ENCODE data around the gene C2CD2. TPM values are rescaled to one million over a fixed set of nuclear protein-coding genes. Genes with fewer than 3 reads are reported as not detected.

The C2CD2 gene
- total RNA-seq, 2 experiments from 2014 or later = 4.5 to 5.9 TPM

GRCh38 chr21:41900401-41900800 is 53.4 kb downstream of the C2CD2 start:
- no peak overlapping the region for H3K4me2 ChIP-seq (ENCODE audit: low read length)
- CTCF ChIA-PET (ENCODE audit: unreplicated experiment) = no interaction called here
- H3K9me3 ChIP-seq (ENCODE audit: low read length) = no peaks in the 10 kb centered on the region
- H3K27ac ChIP-seq (ENCODE audit: low read depth, low read length, poor library complexity, severe bottlenecking) = no peak overlapping the region
- no peaks in the 10 kb centered on the region for H3K36me3 ChIP-seq (ENCODE audit: insufficient read depth, low read length)
- intact Hi-C loops (cut with micrococcal nuclease; ENCODE audit: unreplicated experiment) = no loop called here
- H3K79me2 ChIP-seq (ENCODE audit: insufficient read depth, low read depth, low read length) = no peaks in the 10 kb centered on the region
- H4K20me1 ChIP-seq (ENCODE audit: insufficient read depth, low read length) = no peaks in the 10 kb centered on the region
- no peak overlapping the region for H3K4me3 ChIP-seq (ENCODE audit: low read depth, low read length, poor library complexity, severe bottlenecking)
- no peaks in the 10 kb centered on the region for H3K9me2 ChIP-seq (ENCODE audit: insufficient read depth, low read length)
- DNase-seq (ENCODE audit: low spot score) = no peak
- TF ChIP-seq, protein P1, sequence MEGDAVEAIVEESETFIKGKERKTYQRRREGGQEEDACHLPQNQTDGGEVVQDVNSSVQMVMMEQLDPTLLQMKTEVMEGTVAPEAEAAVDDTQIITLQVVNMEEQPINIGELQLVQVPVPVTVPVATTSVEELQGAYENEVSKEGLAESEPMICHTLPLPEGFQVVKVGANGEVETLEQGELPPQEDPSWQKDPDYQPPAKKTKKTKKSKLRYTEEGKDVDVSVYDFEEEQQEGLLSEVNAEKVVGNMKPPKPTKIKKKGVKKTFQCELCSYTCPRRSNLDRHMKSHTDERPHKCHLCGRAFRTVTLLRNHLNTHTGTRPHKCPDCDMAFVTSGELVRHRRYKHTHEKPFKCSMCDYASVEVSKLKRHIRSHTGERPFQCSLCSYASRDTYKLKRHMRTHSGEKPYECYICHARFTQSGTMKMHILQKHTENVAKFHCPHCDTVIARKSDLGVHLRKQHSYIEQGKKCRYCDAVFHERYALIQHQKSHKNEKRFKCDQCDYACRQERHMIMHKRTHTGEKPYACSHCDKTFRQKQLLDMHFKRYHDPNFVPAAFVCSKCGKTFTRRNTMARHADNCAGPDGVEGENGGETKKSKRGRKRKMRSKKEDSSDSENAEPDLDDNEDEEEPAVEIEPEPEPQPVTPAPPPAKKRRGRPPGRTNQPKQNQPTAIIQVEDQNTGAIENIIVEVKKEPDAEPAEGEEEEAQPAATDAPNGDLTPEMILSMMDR (conservative IDR thresholded peaks at IDR 0.05; ENCODE audit: low read length) = no peak
- TF ChIP-seq EZH2phosphoT487 (IDR thresholded peaks at IDR 0.05; ENCODE audit: borderline replicate concordance, low read depth, low read length) = no peak
- no peak overlapping the region for H2AFZ ChIP-seq (ENCODE audit: low read length)
- POLR2A ChIA-PET = interaction anchor here (0.6 kb wide), 1 partner anchor 12 kb away, joined by 4 read pairs; no protein-coding TSS in a partner anchor
- peaks cover 7% of the 10 kb centered on the region for H3K4me1 ChIP-seq (ENCODE audit: insufficient read depth, low read length, poor library complexity, severe bottlenecking)
- no TSS peak for BruUV-seq (replicated peaks)

DNA sequence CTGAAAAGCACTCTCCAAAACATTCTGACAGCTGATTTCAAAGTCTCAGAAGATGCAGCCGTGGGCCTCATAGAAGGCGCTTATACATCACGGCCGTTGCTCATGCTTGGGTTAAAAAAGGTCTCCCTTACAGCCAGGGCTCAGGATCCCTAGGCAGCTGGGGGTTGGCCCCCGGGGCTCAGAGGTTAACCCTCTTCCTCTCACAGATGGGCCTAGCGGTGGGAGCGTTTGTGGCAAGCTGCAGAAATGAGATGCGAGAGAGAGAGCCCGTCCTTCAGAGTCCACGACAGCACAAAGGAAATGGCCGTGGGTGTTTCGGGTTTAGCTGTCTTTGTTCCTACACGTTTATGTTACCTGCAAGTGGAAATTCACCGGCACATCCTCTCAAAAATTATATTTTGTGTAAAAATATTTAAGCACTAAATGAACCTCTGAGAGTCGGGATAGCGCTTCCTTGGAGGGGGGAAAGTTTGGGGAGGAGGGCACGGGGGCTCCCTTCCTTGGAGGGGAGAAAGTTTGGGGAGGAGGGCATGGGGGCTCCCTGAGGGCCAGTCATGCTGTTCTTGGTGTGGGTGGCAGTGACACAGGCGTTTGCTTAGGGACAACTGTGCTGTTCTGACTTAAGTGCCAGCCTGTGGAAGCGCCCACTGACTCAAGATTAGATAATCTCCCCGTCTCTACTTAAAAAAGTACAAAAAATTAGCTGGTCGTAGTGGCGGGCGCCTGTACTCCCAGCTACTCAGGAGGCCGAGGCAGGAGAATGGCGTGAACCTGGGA is 54.2 kb downstream of the C2CD2 start:
- intact Hi-C loops (cut with micrococcal nuclease; ENCODE audit: unreplicated experiment) = no loop called here
- Histone ChIP-seq H2AFZ (ENCODE audit: low read length) (no peak overlapping the region), H3K9me2 (ENCODE audit: insufficient read depth, low read length) (no peaks in the 10 kb centered on the region), H3K27ac (ENCODE audit: low read depth, low read length, poor library complexity, severe bottlenecking) (no peak overlapping the region), H3K36me3 (ENCODE audit: insufficient read depth, low read length) (no peaks in the 10 kb centered on the region), H3K4me2 (ENCODE audit: low read length) (no peak overlapping the region), H3K79me2 (ENCODE audit: insufficient read depth, low read depth, low read length) (no peaks in the 10 kb centered on the region), H3K9me3 (ENCODE audit: low read length) (no peaks in the 10 kb centered on the region), H4K20me1 (ENCODE audit: insufficient read depth, low read length) (no peaks in the 10 kb centered on the region), H3K4me3 (ENCODE audit: low read depth, low read length, poor library complexity, severe bottlenecking) (no peak overlapping the region), H3K4me1 (ENCODE audit: insufficient read depth, low read length, poor library complexity, severe bottlenecking) (peaks cover 9% of the 10 kb centered on the region)
- no peak for DNase-seq (ENCODE audit: low spot score)
- CTCF ChIA-PET (ENCODE audit: unreplicated experiment) = no interaction called here
- no TSS peak for BruUV-seq (replicated peaks)
- no peak for TF ChIP-seq EZH2phosphoT487 (IDR thresholded peaks at IDR 0.05; ENCODE audit: borderline replicate concordance, low read depth, low read length)
- TF ChIP-seq, protein P1 (conservative IDR thresholded peaks at IDR 0.05; ENCODE audit: low read length) = no peak
- POLR2A ChIA-PET = no interaction called here

DNA sequence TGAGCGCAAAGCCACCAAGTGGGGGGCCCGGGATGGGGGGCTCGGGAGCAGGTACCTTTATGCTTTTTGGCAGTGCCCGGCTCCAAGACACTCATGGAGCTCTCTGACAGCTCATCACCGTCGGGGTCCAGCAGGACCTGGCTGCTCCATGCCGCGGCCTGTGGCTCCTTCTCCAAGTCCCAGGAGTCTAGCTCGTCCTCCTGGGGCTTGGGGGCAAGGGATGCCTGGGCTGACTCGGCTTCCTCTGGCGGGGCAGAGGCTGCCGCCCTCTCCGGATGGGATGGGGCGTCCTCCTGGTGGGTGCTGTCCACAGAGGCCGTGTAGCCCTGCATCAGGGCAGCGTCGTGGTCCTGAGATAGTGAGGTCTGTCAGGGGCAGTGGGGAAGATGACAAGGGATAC is 54.8 kb downstream of the C2CD2 start:
- Histone ChIP-seq H3K4me2 (ENCODE audit: low read length) (no peak overlapping the region), H3K36me3 (ENCODE audit: insufficient read depth, low read length) (no peaks in the 10 kb centered on the region), H3K4me3 (ENCODE audit: low read depth, low read length, poor library complexity, severe bottlenecking) (no peak overlapping the region), H3K79me2 (ENCODE audit: insufficient read depth, low read depth, low read length) (no peaks in the 10 kb centered on the region), H3K9me2 (ENCODE audit: insufficient read depth, low read length) (no peaks in the 10 kb centered on the region), H4K20me1 (ENCODE audit: insufficient read depth, low read length) (no peaks in the 10 kb centered on the region), H3K9me3 (ENCODE audit: low read length) (no peaks in the 10 kb centered on the region), H3K4me1 (ENCODE audit: insufficient read depth, low read length, poor library complexity, severe bottlenecking) (peaks cover 12% of the 10 kb centered on the region), H2AFZ (ENCODE audit: low read length) (no peak overlapping the region), H3K27ac (ENCODE audit: low read depth, low read length, poor library complexity, severe bottlenecking) (no peak overlapping the region)
- no TSS peak for BruUV-seq (replicated peaks)
- POLR2A ChIA-PET = interaction anchor here (0.5 kb wide), 1 partner anchor 12 kb away, joined by 3 read pairs; no protein-coding TSS in a partner anchor
- CTCF ChIA-PET (ENCODE audit: unreplicated experiment) = no interaction called here
- no peak for TF ChIP-seq EZH2phosphoT487 (IDR thresholded peaks at IDR 0.05; ENCODE audit: borderline replicate concordance, low read depth, low read length)
- TF ChIP-seq, protein P1 (conservative IDR thresholded peaks at IDR 0.05; ENCODE audit: low read length) = no peak
- DNase-seq (ENCODE audit: low spot score) = no peak
- intact Hi-C loops (cut with micrococcal nuclease; ENCODE audit: unreplicated experiment) = no loop called here
